Superior temporal gyrus (tissue), 1 donor: ENCODE data around the gene SCAF1.
A peak's percentile ranks its signal among the peaks of the same experiment; 100 is the strongest.

Source experiments
- DNase-seq: peaks from one replicate; pipeline ENCODE4 v3.0.0-alpha.2; 2016; ENCODE audit errors: extremely low spot score

The SCAF1 gene

DNA sequence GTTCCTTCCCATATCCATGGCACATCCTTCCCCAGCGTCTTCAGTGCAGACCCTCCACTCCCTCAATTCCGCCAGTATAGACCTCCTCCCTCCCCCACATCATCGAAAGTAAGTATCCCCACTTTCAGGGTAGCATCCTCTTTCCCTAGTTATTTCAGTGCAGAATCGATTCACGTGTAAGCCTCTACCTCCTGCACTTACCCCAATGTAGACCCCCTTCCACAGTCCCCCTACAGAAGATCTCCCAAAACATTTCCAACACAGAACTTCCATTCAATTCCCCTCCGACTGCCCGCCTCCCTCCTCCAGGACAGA, 23.0 kb downstream of the SCAF1 start:
- DNase-seq, result no peak

DNA sequence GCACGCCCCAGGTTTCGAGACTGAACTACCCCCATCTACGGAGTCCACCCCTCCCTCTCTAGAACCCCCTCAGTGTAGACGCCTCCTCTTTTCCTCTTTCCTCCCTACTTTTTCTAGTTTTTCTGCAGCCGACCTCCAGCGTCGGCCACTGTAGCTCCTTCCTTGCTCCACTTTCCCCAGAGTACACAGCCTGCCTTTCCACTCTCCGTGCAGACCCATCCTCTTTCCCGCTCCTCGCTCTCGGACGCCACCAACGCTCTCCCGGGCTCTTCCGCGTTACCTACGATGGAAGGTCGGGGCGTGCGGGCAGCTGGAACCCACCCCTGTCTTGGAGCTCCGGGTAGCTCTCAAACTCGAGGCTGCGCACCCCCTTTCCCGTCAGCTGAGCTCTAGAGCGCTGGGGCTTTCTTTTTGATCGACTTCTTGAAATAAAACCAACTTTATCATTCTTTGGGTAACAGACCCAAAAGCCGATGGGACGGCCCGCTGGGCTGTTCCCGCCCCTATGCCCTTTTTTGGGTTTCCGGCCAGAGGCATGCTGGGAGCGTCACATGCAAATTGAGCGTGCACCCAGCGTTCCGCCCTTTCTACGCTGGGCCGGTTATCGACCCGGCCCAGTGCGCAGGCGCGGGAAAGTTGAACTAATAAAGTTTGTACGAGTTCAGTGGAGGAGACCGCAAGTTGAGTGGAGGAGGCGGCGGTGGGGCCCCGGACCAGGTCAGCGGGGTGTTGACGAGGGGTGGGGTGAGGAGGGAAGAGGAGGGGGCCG, 23.5 kb downstream of the SCAF1 start, which contains the start of the genes BCL2L12 and IRF3:
Gene BCL2L12, plus strand, starts transcription at position 583 of the 769 bp plus-strand sequence. CDS start 760 bp downstream, outside the sequence.
Gene IRF3, minus strand, starts transcription at position 507 of the 769 bp plus-strand sequence. CDS start 1,019 bp downstream, outside the sequence.
- DNase-seq, result peak; percentile 99

DNA sequence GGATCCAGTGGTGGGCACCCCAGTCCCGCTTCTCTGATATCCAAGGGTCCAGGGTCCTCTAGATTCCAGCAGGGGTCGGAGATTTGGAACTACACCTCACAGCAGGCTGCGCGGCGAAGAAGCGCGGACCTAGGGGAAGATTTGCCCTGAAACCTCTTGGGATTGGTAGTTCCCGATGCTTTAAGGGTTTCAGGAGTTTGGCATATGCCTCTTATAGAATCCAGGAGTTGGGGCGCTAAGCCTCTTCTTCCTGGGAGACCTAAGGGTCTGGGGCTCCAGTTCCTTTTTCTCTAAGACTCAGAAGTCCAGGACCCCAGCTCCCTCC, 24.1 kb downstream of the SCAF1 start:
- DNase-seq, result no peak

DNA sequence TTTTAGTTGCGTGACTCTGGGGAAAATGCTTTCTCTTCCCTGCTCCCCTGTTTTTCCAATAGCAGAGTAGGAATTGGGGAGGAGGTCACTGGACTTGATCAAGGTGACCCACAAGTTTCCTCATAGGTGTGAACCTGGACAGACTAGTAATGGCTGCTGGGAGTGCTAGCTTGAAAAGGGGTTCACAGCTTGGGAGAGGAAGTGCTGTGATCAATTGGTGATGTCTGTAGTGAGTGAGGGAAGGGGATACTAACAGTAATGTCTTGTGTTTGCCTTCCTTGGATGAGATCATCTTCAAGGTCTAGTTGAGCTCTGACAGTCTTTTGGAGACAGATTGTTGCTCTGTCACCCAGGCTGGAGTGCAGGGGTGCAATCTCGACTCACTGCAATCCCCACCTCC, 25.5 kb downstream of the SCAF1 start:
- DNase-seq, result no peak

DNA sequence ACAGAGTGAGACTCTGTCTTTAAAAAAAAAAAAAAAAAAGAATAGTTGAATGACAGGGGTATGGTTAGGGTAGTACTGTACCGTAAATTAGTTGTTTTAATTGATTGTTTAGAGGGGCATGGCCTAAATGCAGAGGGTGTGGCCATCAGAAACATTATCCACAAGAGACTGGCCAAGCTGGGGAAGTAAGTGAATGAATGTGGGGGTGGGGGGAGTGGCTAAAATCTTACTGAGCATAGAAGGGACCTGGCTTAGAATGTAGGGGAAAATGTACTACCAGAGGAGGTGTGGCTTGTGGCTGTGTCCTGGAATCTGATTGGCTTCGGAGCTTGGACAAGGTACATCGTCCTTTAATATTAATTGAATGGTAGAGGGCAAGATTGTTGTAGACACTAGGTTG, 27.5 kb downstream of the SCAF1 start:
- DNase-seq, result no peak

DNA sequence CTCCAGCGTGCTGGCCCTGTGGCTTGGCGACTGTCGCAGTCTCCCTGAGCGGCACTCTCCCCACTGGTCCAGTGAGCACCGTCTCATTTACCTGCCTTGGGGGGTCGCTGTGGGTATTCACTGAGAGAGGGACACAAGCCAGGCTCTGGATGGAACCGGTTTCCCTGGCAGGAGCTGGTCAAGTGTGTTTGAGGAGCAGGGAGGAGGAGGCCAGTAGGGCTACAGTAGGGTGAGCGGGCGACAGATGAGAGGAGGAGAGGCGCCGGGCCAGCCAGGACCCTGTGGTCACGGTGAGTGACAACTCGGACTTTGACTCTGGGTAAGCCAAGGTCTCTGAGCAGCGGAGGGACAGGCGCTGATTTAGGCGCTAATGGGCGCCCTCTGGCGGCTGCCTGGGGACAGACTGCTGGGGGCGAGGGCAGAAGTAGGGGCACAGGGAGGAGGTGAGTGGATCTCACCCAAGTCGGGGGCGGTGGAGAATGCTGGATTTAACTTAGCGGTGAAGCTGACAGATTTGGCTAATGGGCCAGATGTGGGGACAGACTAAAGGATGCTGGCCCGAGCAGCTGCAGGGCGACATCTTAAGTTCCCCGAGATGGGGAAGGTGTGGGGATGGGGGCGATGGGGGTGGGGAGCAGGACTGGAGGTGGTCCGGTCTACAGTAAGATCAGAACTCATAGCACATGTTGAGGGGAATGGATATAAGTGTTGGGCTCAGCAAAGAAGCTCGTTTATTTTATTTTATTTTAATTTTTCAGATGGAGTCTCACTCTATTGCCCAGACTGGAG, 30.3 kb downstream of the SCAF1 start:
- DNase-seq, result peak; percentile 82

DNA sequence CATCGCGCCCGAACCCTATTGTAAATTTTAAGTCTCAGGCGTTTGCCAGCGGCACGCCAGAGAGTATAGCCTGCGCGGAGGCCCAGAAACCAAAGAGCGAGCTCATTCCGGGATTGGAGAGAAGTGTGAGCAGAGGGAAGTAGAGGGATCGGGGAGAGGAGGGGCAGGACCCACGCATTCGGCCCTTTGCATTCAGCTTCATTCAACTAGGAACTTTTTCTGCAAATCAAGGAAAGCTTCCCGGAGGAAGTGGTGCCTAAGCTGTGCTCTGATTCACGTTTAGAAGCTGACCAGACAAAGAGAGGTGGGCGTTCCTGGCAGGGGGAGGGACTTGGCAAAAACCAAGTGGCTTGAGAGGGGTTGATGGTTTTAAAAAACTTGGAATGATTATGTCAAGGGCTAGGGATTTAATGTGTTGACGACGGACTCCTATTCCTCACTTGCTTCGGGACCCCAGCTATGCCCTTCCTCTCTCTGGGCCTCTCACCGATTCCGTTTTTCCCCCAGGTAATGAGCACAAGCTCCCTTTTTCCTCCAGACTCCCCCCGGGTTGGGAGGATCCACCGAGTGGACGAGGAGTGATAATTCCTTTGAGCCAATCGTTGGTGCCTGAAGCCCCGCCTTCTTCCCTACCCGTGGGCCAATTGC, 34.3 kb downstream of the SCAF1 start:
- DNase-seq, result no peak

DNA sequence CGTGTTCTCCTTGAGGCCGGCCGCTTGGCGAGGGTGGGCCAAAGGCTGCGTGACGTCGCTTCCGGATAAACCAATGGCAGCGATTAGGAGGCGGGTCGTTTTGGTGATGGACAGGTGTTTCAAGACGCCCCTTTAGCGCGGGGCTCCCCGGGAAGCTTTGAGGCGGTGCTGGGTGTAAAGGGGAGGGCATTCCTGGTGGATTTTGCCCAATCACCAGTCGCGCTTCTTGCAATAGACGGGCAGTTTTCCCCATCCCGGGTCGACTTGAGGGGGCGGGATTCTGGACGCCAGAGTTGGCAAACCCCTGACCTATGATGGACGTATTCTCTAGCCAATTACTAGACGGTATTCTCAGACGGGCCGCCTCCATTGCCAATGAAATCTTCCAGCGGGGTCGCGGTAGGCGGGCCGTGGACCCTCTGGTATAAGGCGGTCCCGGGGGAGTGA, 34.8 kb downstream of the SCAF1 start:
- peak; percentile 100 for DNase-seq

DNA sequence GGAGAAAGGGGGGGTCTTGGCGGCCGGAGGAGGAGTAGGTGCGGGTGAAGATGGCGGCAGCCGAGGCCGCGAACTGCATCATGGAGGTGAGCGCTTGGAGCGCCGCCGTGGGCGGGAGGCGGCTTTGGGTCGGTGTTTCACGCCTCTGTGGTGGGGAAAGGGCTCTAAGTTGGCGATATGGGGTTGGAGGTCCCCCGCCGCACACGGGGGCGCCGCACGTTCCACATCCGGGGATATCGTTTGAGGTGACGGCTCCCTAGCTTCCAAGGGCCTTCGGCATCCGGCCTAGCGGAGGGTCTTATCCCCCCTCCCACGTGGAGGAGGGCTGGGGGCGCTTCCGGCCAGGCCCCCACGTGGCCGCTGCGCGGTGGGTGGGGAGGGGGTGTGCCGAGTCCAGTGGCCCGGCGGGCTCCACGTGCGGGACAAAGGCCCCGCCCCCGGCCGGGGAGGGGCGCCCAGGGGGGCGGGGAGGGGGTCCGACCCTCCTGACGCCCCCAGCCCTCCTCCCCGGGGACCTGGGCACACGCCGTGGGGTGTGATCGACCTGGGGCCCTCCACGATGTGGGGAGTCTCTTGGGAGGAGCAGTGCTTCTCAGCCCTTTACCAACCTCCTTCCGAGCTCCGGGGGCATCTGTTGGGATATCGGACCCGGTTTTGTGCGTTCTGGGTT, 35.4 kb downstream of the SCAF1 start, which contains the start of gene PRMT1:
Gene PRMT1, plus strand, starts transcription at position 41 of the 670 bp plus-strand sequence. Its CDS starts 10 bp downstream, at position 51.
- no peak for DNase-seq

DNA sequence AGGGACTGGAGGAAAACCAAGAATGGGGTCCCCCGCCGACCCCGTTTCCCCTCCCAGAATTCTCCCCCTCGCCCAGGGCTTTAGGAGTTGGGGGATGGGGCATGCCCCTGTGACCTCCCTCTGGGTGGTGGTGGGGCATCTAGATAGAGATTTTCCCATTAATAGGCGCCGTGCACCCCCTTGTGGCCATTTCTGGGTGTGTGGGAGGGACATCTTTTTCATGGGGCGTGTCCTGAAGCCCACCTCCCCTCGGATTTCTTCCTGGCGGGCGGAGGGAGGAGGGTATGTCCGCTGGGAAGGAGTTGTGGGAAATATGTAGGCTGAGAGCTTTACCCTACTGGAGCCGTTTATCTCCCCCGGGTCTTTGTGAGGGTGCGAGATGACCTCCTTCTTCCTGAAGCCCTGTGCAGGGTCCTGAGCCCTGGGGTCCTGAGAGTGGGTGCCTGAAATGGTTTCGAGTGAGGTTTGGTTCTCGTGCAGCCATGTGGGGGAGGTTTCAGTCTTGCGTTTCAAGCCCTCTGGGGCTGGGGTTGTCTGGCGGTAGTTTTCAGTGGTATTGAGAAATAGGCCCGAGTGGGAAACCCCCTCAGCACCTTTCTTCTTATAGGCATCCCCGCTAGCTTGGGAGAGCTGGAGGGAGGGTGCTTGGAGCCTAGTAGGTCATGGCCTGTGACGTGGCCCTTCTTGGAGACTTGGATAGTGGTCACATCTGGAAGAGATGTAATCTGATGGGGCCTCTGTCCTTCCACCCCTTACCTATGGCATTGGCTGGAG, 36.1 kb downstream of the SCAF1 start:
- DNase-seq, result peak; percentile 74

DNA sequence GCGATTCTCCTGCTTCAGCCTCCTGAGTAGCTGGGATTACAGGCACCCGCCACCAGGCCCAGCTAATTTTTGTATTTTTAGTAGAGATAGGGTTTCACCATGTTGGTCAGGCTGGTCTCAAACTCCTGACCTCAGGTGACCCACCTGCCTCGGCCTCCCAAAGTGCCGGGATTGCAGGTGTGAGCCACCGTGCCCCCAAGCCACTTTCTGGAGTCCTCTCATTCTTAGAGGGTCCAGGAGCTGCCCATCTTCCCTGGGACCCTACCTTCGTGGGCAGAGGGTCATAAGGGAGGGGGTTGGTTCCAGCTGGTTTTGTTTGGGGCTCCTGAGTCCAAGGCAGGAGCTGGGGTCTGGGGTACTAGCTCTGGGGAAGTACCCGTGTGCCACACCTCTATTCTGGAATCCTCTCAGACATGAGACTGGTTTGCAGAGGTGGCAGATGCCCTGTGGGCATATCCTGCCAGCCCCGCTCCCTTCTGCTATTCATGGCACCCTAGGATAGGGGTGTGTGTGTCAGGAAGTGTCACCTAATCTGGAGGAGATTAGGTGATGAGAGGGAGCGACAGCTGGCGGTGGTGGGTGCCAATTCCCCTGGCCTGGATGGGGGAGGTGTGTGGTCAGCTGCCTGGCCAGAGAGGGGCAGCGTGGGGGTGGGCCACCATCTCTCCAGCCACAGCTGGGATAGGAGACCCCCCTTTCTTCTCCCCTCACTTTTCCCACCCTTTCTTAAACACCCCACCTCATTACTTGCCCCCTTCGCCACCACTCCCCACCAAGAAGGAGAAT, 37.2 kb downstream of the SCAF1 start:
- no peak for DNase-seq

DNA sequence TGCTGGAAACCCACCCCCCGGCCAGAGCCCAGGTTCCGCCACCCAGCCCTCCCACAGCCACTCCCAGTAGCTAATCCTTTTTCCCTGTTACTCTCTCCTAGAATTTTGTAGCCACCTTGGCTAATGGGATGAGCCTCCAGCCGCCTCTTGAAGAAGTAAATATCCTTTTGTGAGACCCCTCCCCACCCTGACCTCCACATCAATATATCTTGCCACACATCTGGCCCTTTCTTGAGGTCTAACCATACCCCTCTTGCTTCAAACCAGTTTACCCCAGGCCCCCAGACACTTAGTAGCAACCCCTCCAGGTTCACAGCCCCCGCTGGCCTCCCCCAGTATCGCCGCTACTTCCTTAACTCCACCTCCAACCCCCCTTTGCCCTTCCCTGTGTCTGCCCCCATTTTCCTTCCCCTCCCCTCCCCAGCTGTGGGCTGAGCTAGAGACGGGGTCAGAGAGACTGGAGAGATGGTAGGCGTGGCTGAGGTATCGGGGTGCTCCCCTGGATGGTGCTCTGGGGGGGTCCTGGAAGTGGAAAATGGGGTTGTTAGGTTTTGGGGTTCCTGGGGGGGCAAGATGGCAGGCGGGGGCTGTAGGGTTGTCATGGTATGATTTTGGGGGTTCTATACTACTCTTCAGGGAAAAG, 37.9 kb downstream of the SCAF1 start:
- no peak for DNase-seq

DNA sequence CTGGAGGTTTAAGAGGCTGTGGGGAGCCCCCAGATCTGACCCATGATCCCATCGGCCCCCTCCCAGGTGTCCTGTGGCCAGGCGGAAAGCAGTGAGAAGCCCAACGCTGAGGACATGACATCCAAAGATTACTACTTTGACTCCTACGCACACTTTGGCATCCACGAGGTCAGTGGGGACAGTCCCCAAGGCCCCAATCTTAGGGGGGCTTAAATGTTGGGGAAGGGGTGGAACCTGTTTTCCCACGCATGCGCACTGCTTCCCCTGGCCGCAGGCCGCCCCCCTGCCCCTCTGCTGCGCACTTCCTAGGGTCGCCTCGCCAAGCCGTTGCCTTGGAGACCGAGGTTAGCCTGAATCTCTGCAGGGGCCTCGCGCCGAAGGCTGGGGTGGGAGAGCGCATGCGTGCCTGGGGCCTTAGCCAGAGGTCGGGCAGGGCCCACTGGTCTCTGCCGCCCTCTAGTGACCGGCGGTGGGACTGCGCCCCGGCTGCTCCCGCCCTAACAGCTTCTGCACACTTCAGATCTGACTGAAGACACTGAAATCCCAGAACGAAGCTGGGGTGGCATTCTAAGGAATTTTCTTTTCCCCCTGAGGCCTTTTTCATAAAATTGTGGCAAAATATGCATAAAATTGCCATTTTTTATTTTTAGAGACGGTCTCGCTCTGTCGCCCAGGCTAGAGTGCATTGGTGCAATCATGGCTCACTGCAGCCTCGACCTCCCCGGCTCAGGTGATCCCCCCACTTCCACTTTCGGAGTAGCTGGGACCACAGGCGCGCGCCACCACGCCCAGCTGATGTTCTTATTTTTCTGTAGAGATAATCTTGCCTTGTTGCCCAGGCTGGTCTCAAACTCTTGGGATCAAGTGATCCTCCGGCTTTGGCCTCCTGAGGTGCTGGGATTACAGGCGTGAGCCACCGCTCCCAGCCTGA, 38.7 kb downstream of the SCAF1 start:
- peak; percentile 92 for DNase-seq

DNA sequence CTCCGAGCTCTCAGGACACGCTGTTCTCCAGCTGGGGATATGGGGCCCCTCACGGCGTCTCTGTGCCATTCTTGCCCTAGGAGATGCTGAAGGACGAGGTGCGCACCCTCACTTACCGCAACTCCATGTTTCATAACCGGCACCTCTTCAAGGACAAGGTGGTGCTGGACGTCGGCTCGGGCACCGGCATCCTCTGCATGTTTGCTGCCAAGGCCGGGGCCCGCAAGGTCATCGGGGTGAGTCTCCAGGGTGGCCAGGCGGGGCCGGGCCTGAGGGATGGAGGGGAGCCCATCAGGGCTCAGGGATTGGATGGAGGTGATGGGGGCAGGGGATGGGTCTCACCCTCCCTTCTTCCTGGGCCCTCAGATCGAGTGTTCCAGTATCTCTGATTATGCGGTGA, 39.8 kb downstream of the SCAF1 start:
- DNase-seq, result no peak

DNA sequence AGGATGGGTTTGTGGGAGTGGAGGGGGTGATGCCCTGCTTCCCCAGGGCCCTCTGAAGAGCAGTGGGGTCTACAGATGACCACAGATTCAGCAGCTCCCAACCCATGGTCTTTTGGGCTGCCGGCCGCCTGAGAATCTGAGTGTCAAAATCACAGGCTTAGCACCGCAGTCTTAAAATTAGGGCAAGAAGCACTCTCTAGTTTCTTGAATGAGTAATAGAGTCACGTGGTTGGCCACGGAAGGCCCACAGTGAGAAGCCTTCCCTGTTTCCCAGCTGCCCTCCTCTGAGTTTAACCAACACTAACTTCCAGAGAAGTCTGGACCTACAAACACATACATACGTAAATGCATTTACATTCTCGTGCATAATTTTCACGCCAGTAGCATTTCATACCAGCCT, 40.3 kb downstream of the SCAF1 start:
- DNase-seq, result peak; percentile 40

DNA sequence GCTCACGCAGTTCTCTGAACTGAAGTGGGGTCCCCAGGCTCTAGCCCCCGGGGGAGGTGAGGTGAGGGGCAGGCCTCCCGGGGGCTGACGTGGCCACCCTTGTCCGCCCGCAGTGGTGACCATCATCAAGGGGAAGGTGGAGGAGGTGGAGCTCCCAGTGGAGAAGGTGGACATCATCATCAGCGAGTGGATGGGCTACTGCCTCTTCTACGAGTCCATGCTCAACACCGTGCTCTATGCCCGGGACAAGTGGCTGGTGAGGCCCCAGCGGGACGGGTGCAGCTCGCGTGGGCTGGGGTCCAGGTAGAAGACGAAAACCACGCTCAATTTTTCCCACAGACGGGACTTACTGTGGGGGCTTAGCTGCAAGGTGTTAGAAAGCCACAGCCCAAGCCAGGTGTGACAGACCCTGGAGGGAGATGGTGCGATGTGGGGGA, 41.8 kb downstream of the SCAF1 start:
- DNase-seq, result no peak

DNA sequence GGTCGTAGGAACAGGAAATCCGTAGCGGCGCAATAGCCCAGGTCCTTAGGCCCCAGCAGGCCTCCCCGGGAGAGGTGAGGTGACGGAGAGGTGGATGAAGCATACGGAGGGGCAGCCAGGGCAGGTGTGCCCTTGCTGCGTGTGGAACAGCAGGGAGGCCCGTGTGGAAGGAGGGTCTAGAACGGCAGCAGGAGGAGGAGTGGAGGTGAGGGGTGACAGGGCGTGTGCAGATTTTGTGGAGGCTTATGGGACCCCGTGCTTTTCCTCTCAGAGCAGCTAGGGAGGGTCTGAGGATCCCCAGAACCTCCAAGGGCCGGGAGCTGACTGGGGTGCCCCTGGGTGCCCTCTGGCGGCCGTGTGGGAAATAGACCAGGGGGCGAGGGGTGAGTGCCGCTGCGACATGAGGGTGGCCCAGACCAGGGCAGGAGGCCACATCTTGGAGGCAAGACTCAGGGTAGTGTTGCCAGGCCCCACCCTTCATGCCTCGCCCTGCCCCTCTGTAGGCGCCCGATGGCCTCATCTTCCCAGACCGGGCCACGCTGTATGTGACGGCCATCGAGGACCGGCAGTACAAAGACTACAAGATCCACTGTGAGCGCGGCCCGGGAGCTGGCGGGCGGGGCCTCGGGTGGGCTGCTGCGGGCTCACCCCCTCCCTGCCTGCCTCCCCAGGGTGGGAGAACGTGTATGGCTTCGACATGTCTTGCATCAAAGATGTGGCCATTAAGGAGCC, 42.4 kb downstream of the SCAF1 start:
- no peak for DNase-seq

DNA sequence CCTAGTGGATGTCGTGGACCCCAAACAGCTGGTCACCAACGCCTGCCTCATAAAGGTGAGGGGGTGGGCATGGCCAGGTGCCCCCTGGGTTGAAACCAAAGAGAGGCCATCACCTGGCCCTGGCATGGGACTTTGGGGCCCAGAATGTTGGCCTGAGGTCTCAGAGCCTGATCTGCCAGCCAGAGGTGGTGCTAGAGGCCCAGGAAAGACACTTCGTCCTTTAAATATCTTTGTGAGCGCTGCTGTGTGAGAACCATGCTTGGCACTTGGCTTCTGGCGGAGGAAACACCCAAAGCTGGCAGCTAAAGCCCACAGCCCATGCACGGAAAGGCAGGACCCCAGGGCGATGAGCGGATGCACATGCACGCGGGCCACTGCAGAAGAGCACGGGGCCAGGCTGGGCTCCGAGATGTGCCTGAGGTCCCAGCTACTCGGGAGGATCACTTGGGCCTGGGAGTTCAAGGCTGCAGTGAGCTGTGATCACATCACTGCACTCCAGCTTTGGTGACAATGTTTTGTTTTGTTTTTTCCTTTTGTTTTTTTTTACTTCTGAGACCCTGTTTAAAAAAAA, 43.1 kb downstream of the SCAF1 start:
- DNase-seq, result no peak
